ENCODE results near the gene TAS2R7.

TAS2R7 gene

DNA sequence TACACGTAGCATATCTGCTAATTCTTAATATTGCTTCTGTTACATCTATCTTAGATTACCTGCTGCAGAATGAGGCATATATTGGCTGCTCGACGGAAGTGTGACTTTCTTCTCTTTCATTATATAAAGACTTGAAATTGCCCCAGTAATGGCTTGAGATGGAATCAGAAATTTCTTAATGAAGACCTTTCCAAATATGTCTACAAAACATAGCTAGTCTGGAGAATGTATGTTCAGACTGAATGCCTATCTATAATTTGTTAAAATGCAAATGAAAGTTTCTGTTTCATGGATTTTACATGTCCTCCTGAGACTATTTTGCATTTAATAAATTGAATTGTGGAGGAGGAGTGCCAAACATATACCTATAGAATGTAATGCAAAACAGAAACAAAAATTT lies 23.8 kb upstream of the TAS2R7 start, which contains the start of gene TAS2R10:
TSS of gene TAS2R10 (minus strand) at position 101 of the 400 bp plus-strand sequence. CDS start at position 12, 89 bp downstream.
- TF ChIP-seq CTCF (IDR thresholded peaks at IDR 0.05; ENCODE audit: low read depth, low read length, missing control alignments), result no peak
- no peak within 1 kb of the TSS for H3K4me3 ChIP-seq (replicated peaks; ENCODE audit: low read depth, low read length)
- DNase-seq (ENCODE audit: extremely low read depth, low read depth), result no peak

DNA sequence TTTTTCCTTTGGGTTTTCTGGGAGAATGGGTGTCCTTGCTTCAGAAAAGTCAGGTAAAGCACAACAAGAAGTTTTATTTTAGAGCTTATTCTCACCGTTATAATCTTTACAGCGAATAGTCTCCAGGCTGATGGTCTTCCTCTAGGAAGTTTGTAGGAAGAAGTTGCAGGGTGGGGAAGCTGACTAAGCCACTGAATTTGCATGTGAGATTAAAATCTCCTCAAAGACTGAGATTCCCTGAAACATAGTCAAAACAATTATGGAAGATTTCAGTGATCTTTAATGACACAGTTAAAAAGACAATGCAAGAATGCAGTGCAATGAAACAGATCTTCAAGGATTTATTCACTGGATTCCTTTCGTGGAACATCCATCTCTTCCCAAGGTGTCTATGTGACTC lies 22.5 kb upstream of the TAS2R7 start:
- no peak for DNase-seq (ENCODE audit: extremely low read depth, low read depth)
- no peak overlapping the region for H3K4me3 ChIP-seq (replicated peaks; ENCODE audit: low read depth, low read length)
- no peak for TF ChIP-seq CTCF (IDR thresholded peaks at IDR 0.05; ENCODE audit: low read depth, low read length, missing control alignments)

DNA sequence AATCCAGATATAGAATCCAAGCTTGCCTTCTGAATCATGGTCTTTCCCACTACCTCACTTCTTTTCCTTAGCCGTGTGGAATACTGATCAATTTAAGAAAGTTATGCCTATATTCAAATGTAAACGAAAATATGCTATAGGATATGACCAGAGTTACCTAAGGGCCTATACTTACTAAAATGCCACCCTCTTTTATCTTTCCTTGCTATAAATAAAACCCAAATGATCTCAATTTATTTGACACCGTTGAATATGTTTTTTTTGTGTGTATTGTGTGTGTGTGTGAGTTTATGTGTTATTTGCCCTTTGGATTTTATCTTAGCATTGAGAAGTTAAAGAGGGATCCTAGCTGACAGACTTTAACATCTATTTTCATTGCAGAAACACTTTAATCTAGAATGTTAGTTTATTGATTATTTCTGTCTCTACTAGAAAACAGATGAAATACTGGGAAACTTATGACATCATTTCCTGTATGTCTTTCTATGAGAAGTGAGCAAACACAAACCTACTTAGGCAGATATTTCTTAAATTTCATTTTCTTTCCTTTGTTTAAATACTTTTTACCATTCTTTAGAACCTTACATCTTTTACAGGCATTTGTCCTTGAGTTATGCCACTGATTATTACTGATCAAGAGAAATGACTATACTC lies 9.6 kb upstream of the TAS2R7 start:
- no peak for DNase-seq (ENCODE audit: extremely low read depth, low read depth)
- TF ChIP-seq CTCF (IDR thresholded peaks at IDR 0.05; ENCODE audit: low read depth, low read length, missing control alignments), result no peak
- no peak overlapping the region for H3K4me3 ChIP-seq (replicated peaks; ENCODE audit: low read depth, low read length)

DNA sequence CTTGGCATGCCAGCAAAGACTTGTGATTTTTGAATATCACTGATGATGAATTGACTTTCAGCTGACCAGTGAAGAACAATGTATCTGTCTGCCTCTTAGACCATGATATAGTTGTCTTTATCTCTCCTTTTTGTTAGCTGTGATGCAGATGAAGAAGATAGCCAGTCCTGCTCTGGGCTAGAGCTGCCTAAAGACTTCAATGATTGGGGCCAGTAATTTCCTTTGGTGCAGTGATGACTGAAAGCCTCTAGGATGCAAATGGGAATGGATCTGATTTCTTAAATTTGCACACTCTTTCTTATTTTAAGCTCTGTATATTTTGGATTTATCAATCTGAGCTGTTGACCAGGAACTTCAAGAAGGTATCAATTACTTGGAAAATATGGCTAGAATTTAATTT lies 7.6 kb upstream of the TAS2R7 start, which contains the start of gene TAS2R9:
TSS of gene TAS2R9 (minus strand) at position 101 of the 400 bp plus-strand sequence. CDS start at position 8, 93 bp downstream.
- no peak for TF ChIP-seq CTCF (IDR thresholded peaks at IDR 0.05; ENCODE audit: low read depth, low read length, missing control alignments)
- no peak within 1 kb of the TSS for H3K4me3 ChIP-seq (replicated peaks; ENCODE audit: low read depth, low read length)

DNA sequence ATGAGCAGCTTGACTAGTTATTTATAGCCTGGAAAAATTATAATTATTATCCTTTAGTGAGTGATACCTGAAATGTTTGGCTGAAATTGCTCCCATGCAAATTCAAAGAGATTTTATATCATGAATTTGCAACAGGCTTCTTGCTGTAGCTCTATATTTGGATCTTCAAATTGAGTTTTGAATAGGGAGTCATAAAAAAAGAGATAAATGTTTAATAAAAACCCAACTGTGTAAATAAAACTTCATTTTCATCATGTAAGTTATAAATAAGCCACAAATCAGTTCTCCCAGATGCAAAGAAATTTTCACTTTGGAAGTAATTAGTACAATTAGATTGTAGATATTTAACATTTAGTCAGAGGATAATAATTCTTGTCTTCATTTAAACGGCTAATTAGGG lies 4.8 kb upstream of the TAS2R7 start, which contains the start of gene TAS2R8:
TSS of gene TAS2R8 (minus strand) at position 101 of the 400 bp plus-strand sequence. CDS start 306 bp downstream, outside the sequence.
- no peak for DNase-seq (ENCODE audit: extremely low read depth, low read depth)
- no peak for TF ChIP-seq CTCF (IDR thresholded peaks at IDR 0.05; ENCODE audit: low read depth, low read length, missing control alignments)

More for the DNA sequence above, 7.6 kb upstream of the TAS2R7 start, which contains the start of gene TAS2R9:
- no peak for DNase-seq (ENCODE audit: extremely low read depth, low read depth)

GRCh38 chr12:10801741-10802140 lies 686 bp downstream of the TAS2R7 start:
- DNase-seq (ENCODE audit: extremely low read depth, low read depth), result no peak
- TF ChIP-seq CTCF (IDR thresholded peaks at IDR 0.05; ENCODE audit: low read depth, low read length, missing control alignments), result no peak
- H3K4me3 ChIP-seq (replicated peaks; ENCODE audit: low read depth, low read length), result no peak overlapping the region

More for the DNA sequence above, 4.8 kb upstream of the TAS2R7 start, which contains the start of gene TAS2R8:
- no peak within 1 kb of the TSS for H3K4me3 ChIP-seq (replicated peaks; ENCODE audit: low read depth, low read length)
